ENCODE measurements around the gene ASB5.
"Not testable (repeated sequence)": the region's sequence is repeated elsewhere in the genome, so short reads cannot be mapped to it uniquely, and the experiment has no call there.

The ASB5 gene

GRCh38 chr4:176268963-176269362 lies at the start of gene ASB5:
ASB5 (minus strand) TSS chr4:176269222; CDS start chr4:176269108, 114 bp downstream.
- DNase-seq: no peak

GRCh38 chr4:176313596-176314336 lies 44.7 kb upstream of the ASB5 start:
- no peak for DNase-seq

- no peak for DNase-seq
These were observed 40.8 kb upstream of the ASB5 start for GRCh38 chr4:176309772-176310171.

- DNase-seq: no peak
These were observed 40.0 kb upstream of the ASB5 start for GRCh38 chr4:176309046-176309445.

- DNase-seq: no peak
These were observed 39.4 kb upstream of the ASB5 start for GRCh38 chr4:176308441-176308840.

GRCh38 chr4:176307666-176307930 lies 38.6 kb upstream of the ASB5 start:
- no peak for DNase-seq

GRCh38 chr4:176306837-176307665 lies 38.0 kb upstream of the ASB5 start:
- DNase-seq: no peak

- no peak for DNase-seq
These were observed 34.9 kb upstream of the ASB5 start for GRCh38 chr4:176303938-176304337.

GRCh38 chr4:176302283-176303275 lies 33.6 kb upstream of the ASB5 start:
- DNase-seq: no peak

GRCh38 chr4:176300565-176300964 lies 31.5 kb upstream of the ASB5 start:
- no peak for DNase-seq

GRCh38 chr4:176300036-176300435 lies 31.0 kb upstream of the ASB5 start:
- DNase-seq: no peak

- no peak for DNase-seq
These were observed 29.6 kb upstream of the ASB5 start for GRCh38 chr4:176298664-176299063.

- DNase-seq: not testable (repeated sequence)
These were observed 26.9 kb upstream of the ASB5 start for GRCh38 chr4:176295907-176296306.

GRCh38 chr4:176293660-176294059 lies 24.6 kb upstream of the ASB5 start:
- no peak for DNase-seq

- no peak for DNase-seq
These were observed 23.9 kb upstream of the ASB5 start for GRCh38 chr4:176292920-176293319.

- DNase-seq: no peak
These were observed 22.7 kb upstream of the ASB5 start for GRCh38 chr4:176291748-176292147.

GRCh38 chr4:176290520-176290919 lies 21.5 kb upstream of the ASB5 start:
- DNase-seq: no peak

GRCh38 chr4:176289561-176289960 lies 20.5 kb upstream of the ASB5 start:
- no peak for DNase-seq

GRCh38 chr4:176288020-176288419 lies 19.0 kb upstream of the ASB5 start:
- no peak for DNase-seq

- DNase-seq: no peak
These were observed 18.5 kb upstream of the ASB5 start for GRCh38 chr4:176287546-176287945.

GRCh38 chr4:176286728-176287127 lies 17.7 kb upstream of the ASB5 start:
- DNase-seq: no peak

GRCh38 chr4:176279560-176279959 lies 10.5 kb upstream of the ASB5 start:
- not testable (repeated sequence) for DNase-seq

Measured in activated CD4-positive, alpha-beta T cell treated with anti-CD3 and anti-CD28 coated beads, Interleukin-2, amount 50 U/mL, for 4 hours (primary cell).